CD14-positive monocyte (primary cell): Measurements from ENCODE around the gene TUBB3. TPM values are rescaled to one million over a fixed set of nuclear protein-coding genes. Genes with fewer than 3 reads are reported as not detected.

Experiments
- DNase-seq, 3 donors: peaks; one replicate each; pipeline ENCODE4 v3.0.0-alpha.2; 2011 to 2022
- H2AFZ ChIP-seq: 2 replicates; pipeline ENCODE4 v1.6.0; 2012; ENCODE audit warnings: mild to moderate bottlenecking, low read depth, low read length, inconsistent platforms; ENCODE audit not compliant: insufficient read depth, poor library complexity, severe bottlenecking
- H3K27ac ChIP-seq, 2 donors: 1 replicate in 1 of 2; 2 replicates in 1 of 2; pipeline ENCODE4 v1.5.1; 2012 to 2013; ENCODE audit warnings: low read length in 2 of 2, control low read depth in 1 of 2, inconsistent platforms in 1 of 2, low read depth in 1 of 2, mild to moderate bottlenecking in 1 of 2
- H3K27me3 ChIP-seq, 2 donors: one replicate each; pipeline versions ENCODE4 v1.6.0 to v1.6.1; 2011 to 2013; ENCODE audit warnings: low read length in 2 of 2; ENCODE audit not compliant: control insufficient read depth in 2 of 2, insufficient read depth in 2 of 2
- H3K36me3 ChIP-seq, 2 donors: replicated peaks in 1 of 2; 1 replicate in 1 of 2; 2 replicates in 1 of 2; pipeline versions ENCODE4 v1.5.1 to v1.6.1; 2012 to 2013; ENCODE audit warnings: low read length in 2 of 2, control low read depth in 1 of 2, inconsistent platforms in 1 of 2, mild to moderate bottlenecking in 1 of 2; ENCODE audit not compliant: insufficient read depth in 2 of 2, control insufficient read depth in 1 of 2
- H3K4me1 ChIP-seq, 2 donors: 1 replicate in 1 of 2; 2 replicates in 1 of 2; pipeline versions ENCODE4 v1.5.1 to v1.6.1; 2012 to 2013; ENCODE audit warnings: low read length in 2 of 2, control low read depth in 1 of 2, inconsistent platforms in 1 of 2, mild to moderate bottlenecking in 1 of 2, moderate library complexity in 1 of 2; ENCODE audit not compliant: insufficient read depth in 2 of 2, control insufficient read depth in 1 of 2
- H3K4me2 ChIP-seq: replicated peaks from 2 replicates; pipeline ENCODE3; 2012; ENCODE audit warnings: low read length, moderate library complexity, mild to moderate bottlenecking; ENCODE audit not compliant: poor library complexity, severe bottlenecking; ENCODE audit errors: extremely low read depth
- H3K4me3 ChIP-seq, 3 experiments: fragments of 200-600 bp in 1 of 3; sonication (generic) in 1 of 3; replicated peaks in 1 of 3; 1 replicate in 2 of 3; 2 replicates in 1 of 3; pipeline ENCODE4 v1.5.1; 2011 to 2013; ENCODE audit warnings: low read length in 3 of 3, mild to moderate bottlenecking in 3 of 3, control low read depth in 2 of 3, low read depth in 2 of 3, inconsistent platforms in 1 of 3, moderate library complexity in 1 of 3
- H3K79me2 ChIP-seq: 2 replicates; pipeline ENCODE4 v1.6.0; 2012; ENCODE audit warnings: mild to moderate bottlenecking, control low read depth, inconsistent platforms, low read length, moderate library complexity; ENCODE audit not compliant: insufficient read depth
- H3K9ac ChIP-seq: 2 replicates; pipeline ENCODE4 v1.6.0; 2017; ENCODE audit warnings: low read length, mild to moderate bottlenecking; ENCODE audit not compliant: insufficient read depth, poor library complexity, severe bottlenecking
- H3K9me3 ChIP-seq, 2 donors: replicated peaks in 1 of 2; 1 replicate in 1 of 2; 2 replicates in 1 of 2; pipeline versions ENCODE4 v1.5.1 to v1.6.1; 2012 to 2013; ENCODE audit warnings: low read length in 2 of 2, control low read depth in 1 of 2; ENCODE audit not compliant: control insufficient read depth in 1 of 2, insufficient read depth in 1 of 2
- H4K20me1 ChIP-seq: 2 replicates; pipeline ENCODE4 v1.6.0; 2012; ENCODE audit warnings: mild to moderate bottlenecking, low read length, control low read depth, moderate library complexity; ENCODE audit not compliant: insufficient read depth
- H3K27ac Mint-ChIP-seq, 7 donors: one replicate each; pipeline ENCODE4 v1.8.0; 2020; ENCODE audit warnings: mild to moderate bottlenecking in 7 of 7, mixed read lengths in 7 of 7, moderate library complexity in 6 of 7, inconsistent platforms in 2 of 7
- H3K27me3 Mint-ChIP-seq, 3 donors: one replicate each; pipeline ENCODE4 v1.8.0; 2021 to 2022; ENCODE audit warnings: low read depth in 3 of 3, mild to moderate bottlenecking in 3 of 3, mixed read lengths in 3 of 3, moderate library complexity in 3 of 3, inconsistent platforms in 1 of 3
- H3K36me3 Mint-ChIP-seq, 2 donors: one replicate each; pipeline ENCODE4 v1.8.0; 2020; ENCODE audit warnings: mixed read lengths in 2 of 2, inconsistent platforms in 1 of 2, mild to moderate bottlenecking in 1 of 2
- H3K4me1 Mint-ChIP-seq: one replicate; pipeline ENCODE4 v1.8.0; 2020; ENCODE audit warnings: mild to moderate bottlenecking, mixed read lengths
- H3K4me3 Mint-ChIP-seq, 2 donors: one replicate each; pipeline ENCODE4 v1.8.0; 2020; ENCODE audit warnings: mild to moderate bottlenecking in 2 of 2, mixed read lengths in 2 of 2, moderate library complexity in 1 of 2
- H3K9me3 Mint-ChIP-seq, 7 donors: one replicate each; pipeline ENCODE4 v1.8.0; 2020 to 2022; ENCODE audit warnings: mixed read lengths in 7 of 7, mild to moderate bottlenecking in 6 of 7, moderate library complexity in 6 of 7, inconsistent platforms in 2 of 7
- WGBS: methylation state at CpG from one replicate; pipeline ENCODE4 v1.1.5; 2013; ENCODE audit warnings: missing lambda C conversion rate; ENCODE audit not compliant: insufficient coverage; 5-methylcytosine and 5-hydroxymethylcytosine counted together
- intact Hi-C, 2 donors: fragments of 100-400 bp; cut with micrococcal nuclease; formaldehyde crosslinking; loops; one replicate each; pipeline versions ENCODE4 v1.15.0 to v1.15.1; 2023
- polyA plus RNA-seq, 3 donors: library from polyadenylated mRNA; depleted of rRNA in 1 of 3; unstranded in 2 of 3; stranded (reverse) in 1 of 3; fragments of 300-500 nt in 2 of 3; fragments of >200 nt in 1 of 3; fragmentation: Illumina TruSeq in 2 of 3; gene quantifications; 1 replicate in 2 of 3; 2 replicates in 1 of 3; pipeline ENCODE4 v1.2.3, GENCODE V29; 2012 to 2021
- TF ChIP-seq, protein P1 (sequence below): fragments of 200-600 bp; IDR thresholded peaks from one replicate; pipeline ENCODE4 v1.8.0; 2022; ENCODE audit warnings: antibody characterized with exemption, mild to moderate bottlenecking

TUBB3 gene
- polyA plus RNA-seq, 3 donors, result 2.9 TPM; not detected in 2

DNA sequence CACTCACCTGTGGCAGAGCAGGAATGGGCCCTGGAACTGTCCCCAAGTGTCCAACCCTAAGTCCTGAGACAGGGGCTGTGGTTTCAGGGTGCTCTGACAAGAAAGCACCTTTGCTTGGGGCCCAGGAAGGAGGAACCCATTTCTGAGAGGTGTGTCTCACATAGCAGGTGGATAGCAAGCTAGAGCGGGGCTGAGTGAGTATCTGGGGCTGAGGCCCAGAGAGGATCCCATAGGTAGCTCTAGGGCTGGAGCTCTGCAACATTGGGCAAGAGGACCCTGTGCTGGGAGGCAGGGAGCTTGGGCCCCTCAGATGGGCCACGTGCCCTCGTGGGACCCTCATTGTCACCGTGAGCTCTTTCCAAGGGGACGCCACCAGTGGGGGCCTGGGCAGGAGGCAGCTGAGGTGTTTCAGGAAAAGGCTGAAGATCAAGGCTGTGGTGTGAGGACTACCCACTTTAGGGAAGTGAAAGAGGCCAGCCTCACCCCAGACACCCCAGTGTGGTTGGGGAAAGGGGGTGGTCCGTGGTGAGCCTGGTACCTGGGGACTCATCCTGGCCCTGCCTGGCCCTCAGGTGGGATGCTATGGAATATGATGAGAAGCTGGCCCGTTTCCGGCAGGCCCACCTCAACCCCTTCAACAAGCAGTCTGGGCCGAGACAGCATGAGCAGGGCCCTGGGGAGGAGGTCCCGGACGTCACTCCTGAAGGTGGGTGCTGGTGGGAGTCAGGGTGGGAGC is 30.7 kb downstream of the TUBB3 start:
- Histone ChIP-seq H3K4me1 (peaks cover 62 to 71% of the 10 kb centered on the region in 2 donors), H3K36me3 (peaks cover 2 to 13% of the 10 kb centered on the region in 2 donors), H2AFZ (no peak overlapping the region), H3K27me3 (peaks cover 0 to 5% of the 10 kb centered on the region in 2 donors), H3K27ac (no peak overlapping the region), H3K9ac (peak overlapping the region; percentile 37), H4K20me1 (peaks cover 33% of the 10 kb centered on the region), H3K79me2 (peaks cover 30% of the 10 kb centered on the region), H3K4me3 (peak overlapping the region in 1 of 3 experiments; percentile 27), H3K4me2 (peak overlapping the region; percentile 30), H3K9me3 (no peaks in the 10 kb centered on the region)
- peaks cover 0 to 5% (median 1%) of the 10 kb centered on the region in 7 donors for H3K9me3 Mint-ChIP-seq
- H3K4me3 Mint-ChIP-seq, result peak overlapping the region in 1 of 2 donors; percentile 57
- H3K36me3 Mint-ChIP-seq, result peaks cover 31 to 56% of the 10 kb centered on the region in 2 donors
- H3K27me3 Mint-ChIP-seq, result peaks cover 0 to 18% (median 14%) of the 10 kb centered on the region in 3 donors
- WGBS, result 41% methylated on average over 5 of the region's 11 CpGs
- peak in 1 of 3 donors; percentile 10 for DNase-seq
- intact Hi-C loops, result no loop called here
- H3K27ac Mint-ChIP-seq, result peak overlapping the region in 2 of 7 donors; percentile 26 to 53
- H3K4me1 Mint-ChIP-seq, result peaks cover 70% of the 10 kb centered on the region
- TF ChIP-seq, protein P1, sequence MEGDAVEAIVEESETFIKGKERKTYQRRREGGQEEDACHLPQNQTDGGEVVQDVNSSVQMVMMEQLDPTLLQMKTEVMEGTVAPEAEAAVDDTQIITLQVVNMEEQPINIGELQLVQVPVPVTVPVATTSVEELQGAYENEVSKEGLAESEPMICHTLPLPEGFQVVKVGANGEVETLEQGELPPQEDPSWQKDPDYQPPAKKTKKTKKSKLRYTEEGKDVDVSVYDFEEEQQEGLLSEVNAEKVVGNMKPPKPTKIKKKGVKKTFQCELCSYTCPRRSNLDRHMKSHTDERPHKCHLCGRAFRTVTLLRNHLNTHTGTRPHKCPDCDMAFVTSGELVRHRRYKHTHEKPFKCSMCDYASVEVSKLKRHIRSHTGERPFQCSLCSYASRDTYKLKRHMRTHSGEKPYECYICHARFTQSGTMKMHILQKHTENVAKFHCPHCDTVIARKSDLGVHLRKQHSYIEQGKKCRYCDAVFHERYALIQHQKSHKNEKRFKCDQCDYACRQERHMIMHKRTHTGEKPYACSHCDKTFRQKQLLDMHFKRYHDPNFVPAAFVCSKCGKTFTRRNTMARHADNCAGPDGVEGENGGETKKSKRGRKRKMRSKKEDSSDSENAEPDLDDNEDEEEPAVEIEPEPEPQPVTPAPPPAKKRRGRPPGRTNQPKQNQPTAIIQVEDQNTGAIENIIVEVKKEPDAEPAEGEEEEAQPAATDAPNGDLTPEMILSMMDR, result no peak

DNA sequence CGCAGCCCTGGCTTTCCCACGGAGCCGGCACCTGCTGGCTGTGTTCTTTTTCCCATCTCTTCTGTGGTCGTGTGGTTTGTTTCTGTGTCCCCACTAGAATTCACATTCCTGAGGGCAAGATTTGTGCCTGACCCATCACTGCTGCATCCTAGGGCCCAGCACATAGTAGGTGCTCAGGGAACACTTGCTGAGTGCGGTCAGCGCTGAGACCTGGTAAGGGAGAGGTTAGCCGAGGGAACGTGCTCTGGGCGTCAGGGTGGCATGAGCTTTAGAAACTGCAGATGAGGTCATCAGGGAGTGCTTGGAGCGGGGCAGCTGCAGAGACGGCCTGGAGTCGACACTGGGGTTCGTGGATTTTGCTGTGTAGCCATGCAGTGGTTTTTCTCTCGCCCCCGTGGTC is 31.3 kb downstream of the TUBB3 start:
- Histone ChIP-seq H3K9me3 (no peaks in the 10 kb centered on the region), H3K4me1 (peaks cover 61 to 72% of the 10 kb centered on the region in 2 donors), H3K36me3 (peaks cover 6 to 19% of the 10 kb centered on the region in 2 donors), H3K27me3 (peaks cover 0 to 1% of the 10 kb centered on the region in 2 donors), H2AFZ (no peak overlapping the region), H3K4me2 (no peak overlapping the region), H3K9ac (no peak overlapping the region), H3K4me3 (no peak overlapping the region), H3K27ac (no peak overlapping the region), H3K79me2 (peaks cover 34% of the 10 kb centered on the region), H4K20me1 (peaks cover 36% of the 10 kb centered on the region)
- DNase-seq, result no peak
- H3K36me3 Mint-ChIP-seq, result peaks cover 37 to 62% of the 10 kb centered on the region in 2 donors
- WGBS, result 94% methylated on average over 14 of the region's 15 CpGs
- TF ChIP-seq, protein P1, result no peak
- peak overlapping the region in 1 of 7 donors; percentile 53 for H3K27ac Mint-ChIP-seq
- peaks cover 73% of the 10 kb centered on the region for H3K4me1 Mint-ChIP-seq
- intact Hi-C loops, result no loop called here
- H3K9me3 Mint-ChIP-seq, result peaks cover 0 to 5% (median 1%) of the 10 kb centered on the region in 7 donors
- H3K4me3 Mint-ChIP-seq, result peak overlapping the region in 1 of 2 donors; percentile 48
- peaks cover 0 to 16% (median 11%) of the 10 kb centered on the region in 3 donors for H3K27me3 Mint-ChIP-seq
